PC-9 (cell line): ENCODE data around the gene ACBD6.
"Not testable (repeated sequence)": the region's sequence is repeated elsewhere in the genome, so short reads cannot be mapped to it uniquely, and the experiment has no call there.

ENCODE experiments used
- EZH2 ChIP-seq: fragments of 200-600 bp; sonication (generic); IDR thresholded peaks from 2 replicates; pipeline ENCODE4 v1.8.0; 2017; ENCODE audit warnings: antibody characterized with exemption, low read depth
- TF ChIP-seq, protein P1 (sequence below): fragments of 200-600 bp; sonication (generic); conservative IDR thresholded peaks from 2 replicates; pipeline ENCODE4 v1.6.1; 2017; ENCODE audit warnings: mixed run types, antibody characterized with exemption, mild to moderate bottlenecking, moderate library complexity

DNA sequence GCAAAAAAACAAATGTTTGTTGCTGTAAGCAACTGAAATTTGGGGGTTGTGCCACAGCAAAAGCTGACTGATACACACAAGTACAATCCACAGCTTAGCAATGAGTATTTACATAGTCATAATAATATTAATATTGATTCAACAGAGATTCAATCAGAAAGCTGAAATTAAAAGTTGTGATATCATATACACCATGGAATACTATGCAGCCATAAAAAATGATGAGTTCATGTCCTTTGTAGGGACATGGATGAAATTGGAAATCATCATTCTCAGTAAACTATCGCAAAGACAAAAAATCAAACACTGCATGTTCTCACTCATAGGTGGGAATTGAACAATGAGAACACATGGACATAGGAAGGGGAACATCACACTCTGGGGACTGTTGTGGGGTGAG, 94.2 kb downstream of the ACBD6 start:
- TF ChIP-seq, protein P1, sequence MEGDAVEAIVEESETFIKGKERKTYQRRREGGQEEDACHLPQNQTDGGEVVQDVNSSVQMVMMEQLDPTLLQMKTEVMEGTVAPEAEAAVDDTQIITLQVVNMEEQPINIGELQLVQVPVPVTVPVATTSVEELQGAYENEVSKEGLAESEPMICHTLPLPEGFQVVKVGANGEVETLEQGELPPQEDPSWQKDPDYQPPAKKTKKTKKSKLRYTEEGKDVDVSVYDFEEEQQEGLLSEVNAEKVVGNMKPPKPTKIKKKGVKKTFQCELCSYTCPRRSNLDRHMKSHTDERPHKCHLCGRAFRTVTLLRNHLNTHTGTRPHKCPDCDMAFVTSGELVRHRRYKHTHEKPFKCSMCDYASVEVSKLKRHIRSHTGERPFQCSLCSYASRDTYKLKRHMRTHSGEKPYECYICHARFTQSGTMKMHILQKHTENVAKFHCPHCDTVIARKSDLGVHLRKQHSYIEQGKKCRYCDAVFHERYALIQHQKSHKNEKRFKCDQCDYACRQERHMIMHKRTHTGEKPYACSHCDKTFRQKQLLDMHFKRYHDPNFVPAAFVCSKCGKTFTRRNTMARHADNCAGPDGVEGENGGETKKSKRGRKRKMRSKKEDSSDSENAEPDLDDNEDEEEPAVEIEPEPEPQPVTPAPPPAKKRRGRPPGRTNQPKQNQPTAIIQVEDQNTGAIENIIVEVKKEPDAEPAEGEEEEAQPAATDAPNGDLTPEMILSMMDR, result not testable (repeated sequence)
- TF ChIP-seq EZH2, result not testable (repeated sequence)
